Esophagus muscularis mucosa (tissue), 4 donors: ENCODE measurements around the gene C17orf67.

Experiments used
- EP300 ChIP-seq: sonication (generic); formaldehyde crosslinking; IDR thresholded peaks from one replicate; pipeline ENCODE4 v1.6.1; 2017; ENCODE audit warnings: antibody characterized with exemption
- POLR2A ChIP-seq: fragments of 450-650 bp; IDR thresholded peaks from one replicate; pipeline ENCODE4 v1.6.1; 2017; ENCODE audit warnings: antibody characterized with exemption, moderate library complexity, mild to moderate bottlenecking, low read depth
- POLR2AphosphoS5 ChIP-seq, 2 donors: sonication (generic); formaldehyde crosslinking; IDR thresholded peaks; one replicate each; pipeline ENCODE4 v1.6.1; 2017; ENCODE audit warnings: antibody characterized with exemption in 2 of 2
- TF ChIP-seq, protein P1 (sequence below), 3 experiments: fragments of 200-600 bp in 2 of 3; fragments of 450-650 bp in 1 of 3; sonication (generic) in 2 of 3; IDR thresholded peaks; one replicate each; pipeline ENCODE4 v1.5.1; 2017 to 2019; ENCODE audit warnings: antibody characterized with exemption in 3 of 3, mild to moderate bottlenecking in 2 of 3, moderate library complexity in 1 of 3

- TF ChIP-seq, protein P1, sequence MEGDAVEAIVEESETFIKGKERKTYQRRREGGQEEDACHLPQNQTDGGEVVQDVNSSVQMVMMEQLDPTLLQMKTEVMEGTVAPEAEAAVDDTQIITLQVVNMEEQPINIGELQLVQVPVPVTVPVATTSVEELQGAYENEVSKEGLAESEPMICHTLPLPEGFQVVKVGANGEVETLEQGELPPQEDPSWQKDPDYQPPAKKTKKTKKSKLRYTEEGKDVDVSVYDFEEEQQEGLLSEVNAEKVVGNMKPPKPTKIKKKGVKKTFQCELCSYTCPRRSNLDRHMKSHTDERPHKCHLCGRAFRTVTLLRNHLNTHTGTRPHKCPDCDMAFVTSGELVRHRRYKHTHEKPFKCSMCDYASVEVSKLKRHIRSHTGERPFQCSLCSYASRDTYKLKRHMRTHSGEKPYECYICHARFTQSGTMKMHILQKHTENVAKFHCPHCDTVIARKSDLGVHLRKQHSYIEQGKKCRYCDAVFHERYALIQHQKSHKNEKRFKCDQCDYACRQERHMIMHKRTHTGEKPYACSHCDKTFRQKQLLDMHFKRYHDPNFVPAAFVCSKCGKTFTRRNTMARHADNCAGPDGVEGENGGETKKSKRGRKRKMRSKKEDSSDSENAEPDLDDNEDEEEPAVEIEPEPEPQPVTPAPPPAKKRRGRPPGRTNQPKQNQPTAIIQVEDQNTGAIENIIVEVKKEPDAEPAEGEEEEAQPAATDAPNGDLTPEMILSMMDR (IDR thresholded peaks at IDR 0.05): no peak
- no peak for TF ChIP-seq POLR2A
- no peak for TF ChIP-seq EP300
- no peak for TF ChIP-seq POLR2AphosphoS5 (IDR thresholded peaks at IDR 0.05)
Observed at GRCh38 chr17:56771563-56771962, 62.2 kb downstream of the C17orf67 start.
